Vagina (tissue), 2 donors: ENCODE measurements around the gene PIK3R6.

Experiments used
- CTCF ChIP-seq, 3 experiments: fragments of 450-650 bp in 2 of 3; fragments of 200-600 bp in 1 of 3; sonication (generic) in 1 of 3; IDR thresholded peaks; one replicate each; pipeline ENCODE4 v1.5.1; 2017 to 2019; ENCODE audit warnings: antibody characterized with exemption in 3 of 3, mild to moderate bottlenecking in 2 of 3, moderate library complexity in 2 of 3
- POLR2A ChIP-seq, 2 donors: fragments of 450-650 bp; IDR thresholded peaks; one replicate each; pipeline ENCODE4 v1.6.1; 2017; ENCODE audit warnings: antibody characterized with exemption in 2 of 2, mild to moderate bottlenecking in 2 of 2, moderate library complexity in 2 of 2
- POLR2AphosphoS5 ChIP-seq, 2 donors: sonication (generic); formaldehyde crosslinking; IDR thresholded peaks; one replicate each; pipeline ENCODE4 v1.9.0; 2017; ENCODE audit warnings: antibody characterized with exemption in 2 of 2, mild to moderate bottlenecking in 2 of 2, low read depth in 1 of 2; ENCODE audit not compliant: insufficient read depth in 1 of 2

- no peak for TF ChIP-seq CTCF (IDR thresholded peaks at IDR 0.05)
- TF ChIP-seq POLR2AphosphoS5 (IDR thresholded peaks at IDR 0.05; ENCODE audit: insufficient read depth in 1 of 2, low read depth in 1 of 2) = no peak
- TF ChIP-seq POLR2A (IDR thresholded peaks at IDR 0.05) = no peak
These were observed 74.8 kb downstream of the PIK3R6 start for GRCh38 chr17:8792646-8793045.
